Fibroblast of the aortic adventitia (primary cell): Measurements from ENCODE around the gene NXPH1. TPM values are rescaled to one million over a fixed set of nuclear protein-coding genes. Genes with fewer than 3 reads are reported as not detected.

Source experiments
- DNase-seq: peaks from one replicate; pipeline ENCODE4 v3.0.0-alpha.2; 2010; ENCODE audit warnings: low read depth
- H3K4me3 ChIP-seq: 2 replicates; pipeline ENCODE4 v1.5.1; 2011; ENCODE audit warnings: low read depth, mild to moderate bottlenecking, control low read depth, low read length, moderate library complexity
- total RNA-seq: library from RNA; depleted of rRNA; stranded (reverse); fragments of >200 nt; gene quantifications from 2 replicates; pipeline ENCODE4 v1.2.3, GENCODE V29; 2012; ENCODE audit warnings: low replicate concordance
- TF ChIP-seq, protein P1 (sequence below): IDR thresholded peaks from 2 replicates; pipeline ENCODE4 v1.5.1; 2011; ENCODE audit warnings: mild to moderate bottlenecking, low read length, control low read depth, inconsistent platforms; ENCODE audit not compliant: insufficient read depth

The NXPH1 gene
- total RNA-seq, 1 donor = not detected

DNA sequence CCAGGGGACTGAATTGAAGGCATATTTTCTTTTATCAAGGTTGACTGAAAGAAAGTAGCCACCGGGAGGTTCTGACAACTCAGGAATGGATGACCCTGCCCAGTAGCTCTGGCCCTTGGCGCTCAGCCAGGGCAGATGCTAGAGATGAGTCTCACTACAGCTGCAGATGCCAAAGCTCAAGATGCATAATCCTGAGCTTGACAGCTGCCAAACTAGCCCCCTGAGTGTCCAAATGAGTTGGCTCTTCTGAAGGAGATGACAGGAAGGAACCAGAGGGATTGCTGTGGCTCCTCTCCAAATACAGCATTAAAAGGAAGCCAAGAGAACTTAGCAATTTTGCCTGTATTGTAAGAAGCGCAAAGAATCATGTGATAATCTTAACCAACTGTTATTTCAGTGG lies 78.4 kb downstream of the NXPH1 start:
- TF ChIP-seq, protein P1, sequence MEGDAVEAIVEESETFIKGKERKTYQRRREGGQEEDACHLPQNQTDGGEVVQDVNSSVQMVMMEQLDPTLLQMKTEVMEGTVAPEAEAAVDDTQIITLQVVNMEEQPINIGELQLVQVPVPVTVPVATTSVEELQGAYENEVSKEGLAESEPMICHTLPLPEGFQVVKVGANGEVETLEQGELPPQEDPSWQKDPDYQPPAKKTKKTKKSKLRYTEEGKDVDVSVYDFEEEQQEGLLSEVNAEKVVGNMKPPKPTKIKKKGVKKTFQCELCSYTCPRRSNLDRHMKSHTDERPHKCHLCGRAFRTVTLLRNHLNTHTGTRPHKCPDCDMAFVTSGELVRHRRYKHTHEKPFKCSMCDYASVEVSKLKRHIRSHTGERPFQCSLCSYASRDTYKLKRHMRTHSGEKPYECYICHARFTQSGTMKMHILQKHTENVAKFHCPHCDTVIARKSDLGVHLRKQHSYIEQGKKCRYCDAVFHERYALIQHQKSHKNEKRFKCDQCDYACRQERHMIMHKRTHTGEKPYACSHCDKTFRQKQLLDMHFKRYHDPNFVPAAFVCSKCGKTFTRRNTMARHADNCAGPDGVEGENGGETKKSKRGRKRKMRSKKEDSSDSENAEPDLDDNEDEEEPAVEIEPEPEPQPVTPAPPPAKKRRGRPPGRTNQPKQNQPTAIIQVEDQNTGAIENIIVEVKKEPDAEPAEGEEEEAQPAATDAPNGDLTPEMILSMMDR = no peak
- no peak overlapping the region for H3K4me3 ChIP-seq
- DNase-seq = no peak

DNA sequence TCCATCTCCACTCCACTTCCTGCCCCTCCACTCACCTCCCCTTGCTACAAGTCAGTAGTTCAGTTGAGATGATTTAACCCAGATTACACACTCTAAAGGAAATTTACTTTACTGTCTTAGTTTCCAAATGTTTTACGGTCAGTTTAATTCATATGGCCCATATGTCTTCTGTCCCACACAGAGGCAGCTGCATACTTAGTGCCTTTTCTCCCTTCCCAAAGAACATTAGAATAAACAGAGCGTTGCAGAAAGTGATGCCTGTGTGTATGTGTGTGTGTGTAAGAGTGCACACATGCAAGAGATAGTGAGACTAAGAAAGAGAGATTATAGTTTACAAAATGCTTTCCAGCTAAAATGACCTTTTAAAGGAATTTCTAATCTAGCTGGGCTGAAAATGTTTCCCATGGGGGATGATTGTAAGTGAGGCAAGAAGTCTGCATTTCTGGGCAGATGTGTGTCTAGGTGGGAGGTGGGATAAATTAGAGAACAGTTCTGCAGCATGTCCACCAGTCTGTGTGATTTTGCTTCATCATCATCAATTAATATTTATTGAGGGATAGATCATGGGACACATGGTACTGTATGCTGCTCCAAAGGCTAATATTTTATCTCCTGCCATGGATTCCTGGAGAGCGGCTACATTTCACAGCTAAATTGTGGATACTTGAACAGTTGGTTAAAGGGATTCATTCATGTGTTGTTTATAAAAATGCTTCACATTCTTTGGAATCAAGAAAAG lies 81.5 kb downstream of the NXPH1 start:
- no peak overlapping the region for H3K4me3 ChIP-seq
- TF ChIP-seq, protein P1 = no peak
- DNase-seq = no peak

DNA sequence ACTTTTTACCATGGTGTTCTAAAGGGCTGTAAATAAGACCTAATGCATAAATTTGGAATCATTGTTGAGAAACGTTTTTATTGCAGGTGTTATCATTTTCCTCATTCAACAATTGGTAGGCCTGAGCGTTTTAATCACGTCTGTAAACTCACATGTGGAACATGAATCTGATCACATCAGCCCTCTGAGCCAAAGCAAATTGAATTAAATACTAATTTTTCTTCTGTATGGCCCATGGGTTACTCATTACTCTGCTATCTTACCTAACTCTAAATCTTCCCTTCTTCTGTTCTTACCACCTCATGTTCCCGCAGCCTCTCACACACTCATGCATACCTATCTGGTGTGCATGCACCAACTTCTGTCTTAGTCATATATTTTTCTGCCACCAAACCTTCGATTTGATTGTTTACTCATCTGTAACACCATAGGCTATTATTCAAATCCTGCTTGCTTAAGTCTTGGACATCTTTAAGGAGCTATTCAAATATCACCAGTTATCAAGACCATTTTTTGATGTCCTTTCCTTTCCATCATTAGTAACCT lies 82.3 kb downstream of the NXPH1 start:
- no peak overlapping the region for H3K4me3 ChIP-seq
- TF ChIP-seq, protein P1 = no peak
- DNase-seq = no peak

DNA sequence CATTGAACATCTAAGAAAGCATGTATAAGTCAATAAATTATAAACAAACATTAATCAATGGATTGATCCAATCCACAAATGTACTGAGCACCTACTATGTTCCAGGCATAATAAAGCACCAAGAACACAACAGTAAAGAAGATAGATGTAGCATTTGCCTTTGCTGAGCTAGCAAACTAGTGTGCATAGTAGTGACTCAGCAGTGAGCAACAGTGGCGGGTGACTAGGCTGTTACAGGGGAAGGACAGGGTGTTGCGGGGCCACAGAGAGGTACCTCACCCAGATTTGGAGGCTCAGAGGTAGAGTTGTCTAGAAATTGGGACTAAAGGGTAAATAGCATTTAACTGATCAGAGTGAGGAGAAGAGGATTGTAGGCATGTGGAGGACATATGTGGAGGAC lies 83.6 kb downstream of the NXPH1 start:
- TF ChIP-seq, protein P1 = no peak
- no peak for DNase-seq
- no peak overlapping the region for H3K4me3 ChIP-seq

DNA sequence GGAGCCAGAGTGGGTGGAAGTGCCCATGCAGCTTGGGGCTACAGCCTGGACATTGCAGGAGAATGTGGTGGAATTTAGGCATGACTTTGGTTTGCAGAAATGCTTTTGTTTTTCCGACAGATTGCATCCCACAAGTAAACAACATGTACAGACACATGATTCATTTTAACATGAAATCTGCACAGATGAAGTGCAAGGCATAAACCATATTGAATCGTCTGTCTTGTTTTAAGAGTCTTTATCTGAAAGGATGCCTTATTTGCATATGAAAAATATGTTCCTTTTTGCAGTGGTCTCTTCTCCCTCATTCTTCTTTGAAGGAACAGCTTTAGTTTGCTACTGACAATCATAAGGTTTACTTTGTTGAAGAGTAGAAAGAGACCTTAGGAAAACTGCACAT lies 94.9 kb downstream of the NXPH1 start:
- TF ChIP-seq, protein P1 = no peak
- H3K4me3 ChIP-seq = no peak overlapping the region
- DNase-seq = no peak

DNA sequence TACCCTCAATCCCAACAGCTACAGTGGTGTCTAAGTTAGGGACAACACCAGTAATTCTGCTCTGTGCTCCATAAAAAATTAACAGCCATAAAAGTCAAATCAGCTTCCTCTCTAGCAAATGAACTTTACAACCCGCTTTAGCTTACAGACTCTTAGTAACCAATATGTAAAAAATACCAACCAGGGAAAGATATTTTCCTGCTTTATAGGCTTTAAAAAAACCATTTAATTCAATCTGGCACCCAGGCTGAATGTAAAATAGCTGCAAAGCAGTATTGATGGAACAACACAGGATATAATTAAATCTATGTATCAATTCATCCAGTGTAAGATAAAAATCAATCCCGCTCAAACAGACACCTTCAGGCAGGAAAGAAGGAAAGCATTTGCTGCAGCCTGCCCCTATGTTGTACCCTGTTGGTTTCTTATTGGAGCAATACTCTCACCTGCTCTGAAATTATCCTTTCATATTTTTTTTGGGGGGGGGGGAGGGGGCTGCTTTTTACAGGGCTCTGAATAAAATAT lies 98.6 kb downstream of the NXPH1 start:
- TF ChIP-seq, protein P1 = no peak
- H3K4me3 ChIP-seq = no peak overlapping the region
- DNase-seq = no peak
